GM21717 (cell line): ENCODE measurements around the gene CDK5RAP2.
"Not testable (repeated sequence)": the region's sequence is repeated elsewhere in the genome, so short reads cannot be mapped to it uniquely, and the experiment has no call there.

Experiments
- ATAC-seq: cut with Tn5 transposase; IDR thresholded peaks from one replicate; pipeline ENCODE4 v1.9.1; 2021; ENCODE audit warnings: mild to moderate bottlenecking, moderate library complexity; ENCODE audit not compliant: unreplicated experiment

CDK5RAP2 gene

GRCh38 chr9:120592210-120592609, 12.2 kb upstream of the CDK5RAP2 start:
- ATAC-seq: no peak

DNA sequence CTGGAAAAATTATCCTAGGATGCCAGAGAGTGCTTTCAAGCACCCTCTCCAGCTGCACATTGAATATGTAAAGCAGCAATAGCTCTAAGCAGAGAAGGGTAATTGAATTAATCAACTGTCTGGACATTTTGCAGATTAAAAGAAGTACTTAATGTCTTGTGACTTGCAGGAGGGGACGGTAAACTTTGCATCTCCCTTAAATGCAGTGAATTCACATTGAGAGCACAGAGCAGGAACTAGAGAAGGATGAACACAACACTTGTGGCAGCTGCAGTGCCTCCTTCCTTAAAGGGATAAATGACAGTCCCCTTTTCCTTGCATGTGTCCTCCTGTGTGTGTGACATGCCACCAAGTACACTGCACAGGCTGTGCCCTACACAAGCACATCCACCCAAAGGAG, 7.4 kb upstream of the CDK5RAP2 start:
- no peak for ATAC-seq

GRCh38 chr9:120583958-120584369, 4.0 kb upstream of the CDK5RAP2 start:
- ATAC-seq: peak; percentile 27

GRCh38 chr9:120579139-120580050, 572 bp downstream of the CDK5RAP2 start:
- ATAC-seq: peak; percentile 39

GRCh38 chr9:120574473-120574872, 5.5 kb downstream of the CDK5RAP2 start:
- ATAC-seq: no peak

GRCh38 chr9:120572472-120572871, 7.5 kb downstream of the CDK5RAP2 start:
- no peak for ATAC-seq

DNA sequence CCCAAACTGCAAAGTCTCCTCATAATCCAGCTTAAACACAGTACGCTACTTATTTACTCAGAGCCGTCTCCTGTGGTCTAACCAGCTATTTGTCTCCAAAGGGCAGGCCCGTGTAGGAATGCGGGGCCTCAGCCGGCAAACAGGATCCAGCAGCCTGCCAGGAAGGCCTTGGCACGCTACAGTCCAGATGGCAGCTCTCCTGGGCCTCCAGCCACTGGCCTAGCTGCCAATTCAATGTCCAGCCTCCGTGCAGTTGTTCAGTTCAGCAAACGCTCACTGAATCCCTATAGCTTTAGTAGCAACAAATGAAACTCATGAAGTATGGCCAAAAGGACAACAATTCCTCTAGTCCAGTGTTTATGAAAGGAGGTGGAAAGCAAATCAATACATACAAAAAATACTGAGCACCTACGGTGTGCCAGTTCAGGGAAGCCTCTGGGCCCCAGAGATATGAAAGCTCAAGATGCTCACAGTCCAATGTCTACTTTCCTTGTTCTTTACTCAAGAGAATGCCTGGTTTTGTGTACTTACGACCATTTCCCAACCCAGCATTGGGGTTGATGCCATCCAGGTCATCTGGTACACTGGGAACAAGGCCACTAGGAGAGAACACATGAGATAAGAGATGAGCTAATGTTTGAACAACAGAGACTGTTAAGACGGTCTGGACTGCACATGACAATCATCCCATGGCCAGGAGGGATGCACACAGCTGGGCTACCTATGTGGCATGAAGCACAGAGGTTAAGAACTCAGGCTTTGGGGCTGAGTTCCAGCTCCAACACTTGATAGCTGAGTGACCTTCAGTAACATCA, 8.3 kb downstream of the CDK5RAP2 start:
- no peak for ATAC-seq

DNA sequence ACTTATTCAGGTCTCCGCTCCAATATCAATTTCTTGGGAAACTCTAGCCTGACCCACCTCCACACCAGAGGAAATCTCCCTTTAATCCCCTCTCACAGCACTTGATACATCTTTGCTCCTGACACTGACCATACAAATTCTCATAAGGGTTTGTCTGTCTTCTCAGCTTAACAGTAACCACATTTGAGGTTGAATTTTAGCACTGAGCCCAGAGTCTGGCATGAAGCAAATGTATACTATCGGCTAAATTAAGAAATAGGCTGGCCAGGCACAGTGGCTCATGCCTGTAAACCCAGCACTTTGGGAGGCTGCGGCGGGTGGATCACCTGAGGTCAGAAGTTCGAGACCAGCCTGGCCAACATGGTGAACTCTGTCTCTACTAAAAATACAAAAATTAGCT, 9.7 kb downstream of the CDK5RAP2 start:
- ATAC-seq: no peak

GRCh38 chr9:120569556-120569955, 10.4 kb downstream of the CDK5RAP2 start:
- no peak for ATAC-seq

DNA sequence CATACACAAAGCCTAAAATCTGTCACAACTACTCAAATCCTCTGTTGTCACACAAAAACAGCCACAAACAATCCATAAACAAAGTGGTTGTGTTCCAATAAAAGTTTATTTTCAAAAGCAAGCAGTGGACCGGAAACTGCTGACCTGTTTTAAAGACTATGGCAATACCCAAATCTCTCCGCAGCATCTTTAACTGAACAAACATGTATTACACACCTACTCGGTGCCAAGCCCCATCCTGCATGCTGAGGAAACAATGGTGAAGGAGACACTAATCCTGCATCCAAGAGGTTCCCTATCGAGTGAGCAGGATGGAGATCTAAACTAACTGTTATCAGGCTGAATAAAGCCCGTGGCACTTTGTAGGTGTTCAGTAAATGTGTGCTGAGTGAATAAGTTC, 11.2 kb downstream of the CDK5RAP2 start:
- ATAC-seq: no peak

DNA sequence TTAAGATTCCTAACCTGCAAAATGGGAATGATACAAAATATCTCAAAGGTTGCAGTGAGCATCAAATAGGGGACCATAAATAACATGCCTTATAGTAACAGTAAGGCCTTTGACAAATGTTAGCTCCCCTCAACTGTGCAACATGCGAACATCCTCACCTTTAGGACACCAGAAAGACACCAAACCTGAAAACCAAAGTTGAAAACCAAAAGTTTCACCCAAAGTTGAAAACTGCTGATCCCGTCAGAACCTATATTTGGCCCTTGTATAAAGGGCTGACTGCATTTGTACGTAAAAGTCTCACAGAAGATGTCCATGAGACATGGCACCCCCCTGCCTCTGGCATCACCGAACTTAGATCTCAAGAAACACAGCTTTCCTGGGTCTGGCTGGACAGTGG, 12.1 kb downstream of the CDK5RAP2 start:
- no peak for ATAC-seq

- no peak for ATAC-seq
Measured at GRCh38 chr9:120567081-120567480, 12.9 kb downstream of the CDK5RAP2 start.

DNA sequence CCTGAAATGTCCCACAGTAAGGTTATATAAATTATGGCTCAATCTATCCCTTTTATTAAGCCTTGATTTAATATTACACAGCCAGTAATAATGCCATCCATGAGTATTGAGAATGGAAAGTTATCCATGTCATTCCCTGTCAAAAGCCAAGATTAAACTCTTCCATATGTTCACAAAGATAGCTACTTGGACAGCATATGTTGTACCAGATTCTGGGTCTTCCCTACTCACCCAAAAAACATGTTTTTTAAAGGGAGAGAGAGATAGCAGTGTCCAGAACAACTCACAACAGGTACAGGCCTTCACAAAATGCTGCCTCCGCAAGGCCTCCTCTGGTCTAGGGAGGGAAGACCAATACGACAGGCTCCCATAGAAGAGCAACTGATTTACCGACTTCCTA, 15.4 kb downstream of the CDK5RAP2 start:
- ATAC-seq: no peak

DNA sequence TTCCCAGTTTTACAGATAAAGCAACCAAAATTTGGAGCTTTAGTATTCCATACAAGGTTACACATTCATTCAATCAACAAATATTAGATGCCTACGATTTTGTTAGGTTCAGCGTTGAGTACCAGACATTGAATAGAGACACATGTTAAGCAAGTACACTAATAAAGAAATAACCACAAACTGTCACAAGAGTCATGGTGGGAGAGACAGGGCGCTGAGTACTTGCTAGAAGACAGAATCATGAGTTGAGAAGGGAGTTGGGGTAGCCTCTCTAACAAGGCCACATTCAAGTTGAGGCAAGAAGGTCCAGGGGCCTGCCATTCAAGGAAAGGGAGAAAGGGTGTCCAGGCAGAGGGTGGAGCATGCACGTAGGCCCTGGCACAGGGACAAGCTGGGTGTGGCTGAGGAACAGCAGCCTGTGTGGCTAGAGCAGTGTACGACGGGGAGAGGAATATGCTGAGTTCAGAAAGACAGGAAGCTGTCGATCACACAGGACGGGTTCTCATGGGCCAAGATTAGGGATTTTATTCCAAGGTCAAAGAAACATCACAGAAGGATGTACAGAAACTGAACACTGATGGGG, 17.0 kb downstream of the CDK5RAP2 start:
- ATAC-seq: no peak

DNA sequence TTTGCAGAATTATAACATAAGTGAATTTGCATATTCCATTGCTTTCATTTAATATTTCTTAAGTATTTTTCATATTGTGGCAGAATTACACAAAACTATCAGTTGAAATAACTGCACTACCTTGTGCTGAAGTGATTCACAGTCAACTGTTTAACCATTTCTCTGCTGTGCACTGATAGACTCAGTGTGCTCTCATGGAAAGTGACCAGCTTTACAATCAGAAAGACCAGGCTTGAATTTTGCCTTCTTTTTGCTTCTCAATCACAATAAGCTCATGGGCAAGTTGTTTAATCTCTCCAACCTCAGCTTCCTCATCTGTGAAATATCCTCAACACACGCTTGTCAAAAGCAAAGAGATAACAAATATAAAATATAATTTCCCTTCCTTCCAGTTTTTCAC, 18.3 kb downstream of the CDK5RAP2 start:
- ATAC-seq: no peak

DNA sequence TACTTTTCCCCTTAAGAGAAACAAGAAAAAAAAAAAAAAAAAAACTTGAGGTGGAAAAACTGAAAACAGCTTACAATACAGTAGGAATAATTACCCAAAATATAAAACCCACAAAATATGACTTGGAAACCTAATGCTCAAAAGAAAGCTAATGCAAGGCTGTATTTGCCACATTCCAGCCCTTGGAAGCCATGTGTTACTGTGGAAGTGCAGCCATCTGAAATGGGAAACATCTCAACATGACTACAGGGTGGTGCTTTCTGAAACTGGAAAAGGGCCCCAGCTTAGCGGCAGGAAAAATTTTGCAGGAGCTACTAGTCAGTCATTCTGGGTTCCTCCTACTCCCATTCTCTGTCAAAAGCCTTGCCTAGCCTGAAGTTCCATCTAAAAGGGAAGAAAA, 20.4 kb downstream of the CDK5RAP2 start:
- ATAC-seq: no peak

- no peak for ATAC-seq
Measured at GRCh38 chr9:120558454-120558853, 21.5 kb downstream of the CDK5RAP2 start.

DNA sequence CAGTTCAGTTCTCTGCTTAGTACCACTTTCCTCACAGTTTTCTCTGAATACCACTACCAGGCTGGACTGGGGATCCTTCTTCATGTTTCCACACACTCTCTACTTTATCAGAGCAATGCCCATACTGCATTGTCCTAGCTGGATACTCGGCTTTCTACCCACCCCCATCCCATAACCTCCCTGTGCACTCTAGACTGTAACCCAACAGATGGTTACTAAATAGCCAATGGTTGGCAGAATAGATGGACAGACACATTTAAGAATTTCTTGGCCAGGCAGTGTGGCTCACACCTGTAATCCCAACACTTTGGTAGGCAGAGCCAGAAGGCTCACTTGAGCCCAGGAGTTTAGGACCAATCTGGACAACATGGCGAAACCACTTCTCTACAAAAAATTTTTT, 22.8 kb downstream of the CDK5RAP2 start:
- no peak for ATAC-seq

DNA sequence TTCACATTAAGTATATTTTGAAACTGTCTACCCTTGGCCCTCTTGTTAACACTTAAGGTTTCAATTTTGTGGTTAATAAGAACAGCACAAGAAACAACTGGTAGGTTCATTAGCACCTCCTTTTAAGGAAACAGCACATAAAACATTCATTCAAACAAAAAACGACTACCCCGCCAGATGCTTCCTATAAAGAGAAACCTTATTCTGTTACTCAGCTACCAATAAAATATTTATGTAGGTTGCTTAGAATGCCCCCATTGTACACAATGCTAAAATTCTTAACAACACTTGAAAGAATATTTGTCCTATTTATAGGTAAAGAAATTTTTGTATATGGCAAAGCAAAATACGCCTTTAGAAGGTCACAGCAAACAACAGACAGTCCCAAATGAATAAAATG, 23.2 kb downstream of the CDK5RAP2 start:
- ATAC-seq: no peak

DNA sequence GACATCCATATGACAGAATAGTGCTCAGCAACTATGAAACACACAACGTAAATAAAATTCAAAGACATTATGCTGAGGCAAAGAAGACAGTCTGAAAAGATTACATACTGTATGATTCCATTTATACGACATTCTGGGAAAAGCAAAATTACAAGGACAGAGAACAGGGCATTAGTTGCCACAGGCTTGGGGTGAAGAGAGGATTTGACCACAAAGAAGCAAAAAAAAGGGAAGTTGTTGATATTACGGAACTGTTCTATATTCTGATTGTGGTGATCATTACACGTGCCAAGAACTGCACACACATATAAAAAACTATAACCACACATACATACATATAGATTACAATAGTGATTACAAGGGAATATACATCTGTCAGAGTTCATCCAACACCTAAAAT, 24.1 kb downstream of the CDK5RAP2 start:
- no peak for ATAC-seq

- ATAC-seq: not testable (repeated sequence)
Measured at GRCh38 chr9:120552210-120552704, 27.7 kb downstream of the CDK5RAP2 start.
